Measurements from ENCODE around the gene PCBP1. TPM values are rescaled to one million over a fixed set of nuclear protein-coding genes. Genes with fewer than 3 reads are reported as not detected.

PCBP1 gene
- total RNA-seq, 6 experiments from 2014 or later = 147 to 220 (median 178) TPM

- Histone ChIP-seq H3K36me3 (no peaks in the 10 kb centered on the region), H3K27ac (no peak overlapping the region), H3K4me3 (no peak overlapping the region), H3K4me1 (peaks cover 0 to 10% (median 0%) of the 10 kb centered on the region in 4 donors), H3K27me3 (no peaks in the 10 kb centered on the region), H3K9me3 (no peaks in the 10 kb centered on the region)
- WGBS (ENCODE audit: insufficient coverage, low coverage, low lambda C conversion rate, missing lambda C conversion rate) = 68% methylated on average over 5 of the region's 8 CpGs
- intact Hi-C loops (cut with DNase I) = no loop called here
- no peak for DNase-seq
- peak; percentile 37 to 70 (median 59) for ATAC-seq
- TF ChIP-seq CTCF (IDR thresholded peaks at IDR 0.05) (no peak), POLR2A (IDR thresholded peaks at IDR 0.05) (no peak)
These were observed 28.6 kb downstream of the PCBP1 start for GRCh38 chr2:70115646-70116442.

GRCh38 chr2:70116936-70117552 is 29.8 kb downstream of the PCBP1 start:
- Histone ChIP-seq H3K4me1 (no peaks in the 10 kb centered on the region), H3K4me3 (no peak overlapping the region), H3K9me3 (no peaks in the 10 kb centered on the region), H3K27me3 (no peaks in the 10 kb centered on the region), H3K27ac (no peak overlapping the region), H3K36me3 (no peaks in the 10 kb centered on the region)
- intact Hi-C loops (cut with DNase I) = no loop called here
- TF ChIP-seq POLR2A (IDR thresholded peaks at IDR 0.05) = no peak
- TF ChIP-seq CTCF (IDR thresholded peaks at IDR 0.05) = no peak
- WGBS (ENCODE audit: insufficient coverage, low coverage, low lambda C conversion rate, missing lambda C conversion rate) = 90% methylated on average over 2 of the region's 2 CpGs
- ATAC-seq = no peak
- DNase-seq = no peak

- DNase-seq = peak in 1 of 3 donors; percentile 16
- ATAC-seq = peak in 1 of 4 donors; percentile 41
- peaks cover 0 to 4% (median 0%) of the 10 kb centered on the region in 4 donors for H3K4me1 ChIP-seq
- no peaks in the 10 kb centered on the region for H3K27me3 ChIP-seq
- no peak overlapping the region for H3K4me3 ChIP-seq
- WGBS (ENCODE audit: insufficient coverage, low coverage, low lambda C conversion rate, missing lambda C conversion rate) = 71% methylated on average over 4 of the region's 4 CpGs
- intact Hi-C loops (cut with DNase I) = no loop called here
- no peaks in the 10 kb centered on the region for H3K9me3 ChIP-seq
- no peak overlapping the region for H3K27ac ChIP-seq
- H3K36me3 ChIP-seq = no peaks in the 10 kb centered on the region
- no peak for TF ChIP-seq CTCF (IDR thresholded peaks at IDR 0.05)
- TF ChIP-seq POLR2A (IDR thresholded peaks at IDR 0.05) = no peak
These were observed 31.6 kb downstream of the PCBP1 start for GRCh38 chr2:70118798-70119454.

GRCh38 chr2:70121627-70122372 is 34.5 kb downstream of the PCBP1 start:
- intact Hi-C loops (cut with DNase I) = no loop called here
- Histone ChIP-seq H3K4me3 (no peak overlapping the region), H3K9me3 (no peaks in the 10 kb centered on the region), H3K4me1 (peaks cover 0 to 8% (median 0%) of the 10 kb centered on the region in 4 donors), H3K36me3 (no peaks in the 10 kb centered on the region), H3K27me3 (no peaks in the 10 kb centered on the region), H3K27ac (no peak overlapping the region)
- DNase-seq (peak in 1 of 3 donors; percentile 6), ATAC-seq (no peak)
- TF ChIP-seq CTCF (IDR thresholded peaks at IDR 0.05) = no peak
- TF ChIP-seq POLR2A (IDR thresholded peaks at IDR 0.05) = no peak
- 76% methylated on average over 6 of the region's 6 CpGs for WGBS (ENCODE audit: insufficient coverage, low coverage, low lambda C conversion rate, missing lambda C conversion rate)
